D341Med (cell line): ENCODE data around the gene IFNLR1.
A peak's percentile ranks its signal among the peaks of the same experiment; 100 is the strongest.

Experiments
- DNase-seq: peaks from one replicate; pipeline ENCODE4 v3.0.0; 2012; ENCODE audit warnings: low spot score

Gene IFNLR1

GRCh38 chr1:24147816-24148215 lies 39.3 kb downstream of the IFNLR1 start:
- no peak for DNase-seq

GRCh38 chr1:24147194-24147593 lies 39.9 kb downstream of the IFNLR1 start:
- no peak for DNase-seq

GRCh38 chr1:24142546-24143534 lies 44.2 kb downstream of the IFNLR1 start, which contains the start of gene IL22RA1:
IL22RA1 (minus strand) TSS chr1:24143140; CDS start chr1:24143082, 58 bp downstream.
- peak; percentile 48 for DNase-seq

- no peak for DNase-seq
Measured at GRCh38 chr1:24141311-24141997, 45.6 kb downstream of the IFNLR1 start.

GRCh38 chr1:24140741-24141181 lies 46.3 kb downstream of the IFNLR1 start:
- DNase-seq, result no peak

GRCh38 chr1:24139841-24140425 lies 47.2 kb downstream of the IFNLR1 start:
- no peak for DNase-seq

GRCh38 chr1:24139222-24139489 lies 47.9 kb downstream of the IFNLR1 start:
- no peak for DNase-seq

GRCh38 chr1:24138476-24139221 lies 48.4 kb downstream of the IFNLR1 start:
- no peak for DNase-seq

- DNase-seq, result no peak
Measured at GRCh38 chr1:24136956-24137539, 50.0 kb downstream of the IFNLR1 start.

- DNase-seq, result no peak
Measured at GRCh38 chr1:24134376-24134775, 52.7 kb downstream of the IFNLR1 start.

GRCh38 chr1:24133819-24134218 lies 53.3 kb downstream of the IFNLR1 start:
- DNase-seq, result no peak

GRCh38 chr1:24130385-24130784 lies 56.7 kb downstream of the IFNLR1 start:
- DNase-seq, result no peak

- DNase-seq, result no peak
Measured at GRCh38 chr1:24127801-24128363, 59.2 kb downstream of the IFNLR1 start.

GRCh38 chr1:24127134-24127800 lies 59.8 kb downstream of the IFNLR1 start:
- no peak for DNase-seq

GRCh38 chr1:24126672-24127023 lies 60.4 kb downstream of the IFNLR1 start:
- no peak for DNase-seq

GRCh38 chr1:24126018-24126671 lies 60.9 kb downstream of the IFNLR1 start:
- DNase-seq, result no peak

- no peak for DNase-seq
Measured at GRCh38 chr1:24125456-24125855, 61.6 kb downstream of the IFNLR1 start.

GRCh38 chr1:24124980-24125379 lies 62.1 kb downstream of the IFNLR1 start:
- no peak for DNase-seq

GRCh38 chr1:24123611-24124010 lies 63.5 kb downstream of the IFNLR1 start:
- DNase-seq, result no peak

- DNase-seq, result no peak
Measured at GRCh38 chr1:24122776-24123175, 64.3 kb downstream of the IFNLR1 start.
